GM19372 (cell line): ENCODE results near the gene PCGF2.
A peak's percentile ranks its signal among the peaks of the same experiment; 100 is the strongest.

ENCODE experiments used
- ATAC-seq: cut with Tn5 transposase; IDR thresholded peaks from one replicate; pipeline ENCODE4 v1.9.1; 2021; ENCODE audit warnings: mild to moderate bottlenecking, low read depth, moderate library complexity; ENCODE audit not compliant: unreplicated experiment

PCGF2 gene

DNA sequence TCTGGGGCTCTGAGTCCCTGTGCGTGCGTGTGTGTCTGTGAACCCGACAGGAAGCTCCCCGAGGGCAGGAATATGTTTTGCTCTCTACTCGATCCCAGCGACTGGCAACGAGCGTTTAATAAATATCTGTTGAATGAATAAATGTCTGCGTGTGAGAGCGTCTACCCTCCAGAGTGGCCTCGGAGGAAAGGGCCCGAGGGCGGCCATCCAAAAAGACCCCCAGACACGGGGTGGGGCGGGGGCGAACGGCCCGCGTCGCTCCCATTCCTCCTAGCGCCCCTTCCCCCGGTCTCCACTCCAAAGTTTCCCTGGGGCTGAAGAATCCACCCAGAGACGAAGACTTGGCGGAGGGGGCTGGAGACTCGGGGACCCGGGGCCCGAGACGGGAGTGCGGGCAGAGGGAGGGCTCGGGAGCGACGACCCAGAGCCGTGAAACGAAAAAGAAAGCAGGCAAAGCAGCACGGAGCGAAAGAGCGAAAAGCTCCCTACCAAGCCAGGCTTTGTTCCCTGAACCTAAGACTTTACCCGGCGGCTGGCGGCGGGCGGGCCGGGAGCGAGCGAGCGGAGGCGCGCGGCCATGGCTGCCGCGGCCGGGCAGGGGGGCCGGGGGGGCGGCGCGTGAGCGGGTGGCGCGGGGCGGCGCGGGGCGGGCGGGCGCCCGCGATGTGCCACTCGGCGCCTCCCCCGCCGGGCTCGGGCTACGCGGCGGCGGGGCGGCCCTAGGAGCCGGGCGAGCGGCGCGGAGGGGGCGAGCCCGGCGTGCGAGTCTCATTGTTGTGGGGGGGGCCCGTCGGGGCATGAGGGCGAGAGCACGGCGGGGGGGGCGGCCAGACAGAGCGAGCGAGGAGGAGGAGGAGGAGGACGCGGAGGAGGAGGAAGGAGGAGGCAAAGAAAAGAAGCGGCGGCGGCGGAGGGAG, 43.3 kb downstream of the PCGF2 start, which contains the start of gene MLLT6:
TSS of gene MLLT6 (plus strand) at position 668 of the 917 bp plus-strand sequence. CDS start 360 bp downstream, outside the sequence.
- no peak for ATAC-seq

GRCh38 chr17:38703742-38704605, 44.2 kb downstream of the PCGF2 start:
- ATAC-seq = no peak

- no peak for ATAC-seq
Observed at GRCh38 chr17:38702916-38703741, 45.0 kb downstream of the PCGF2 start.

DNA sequence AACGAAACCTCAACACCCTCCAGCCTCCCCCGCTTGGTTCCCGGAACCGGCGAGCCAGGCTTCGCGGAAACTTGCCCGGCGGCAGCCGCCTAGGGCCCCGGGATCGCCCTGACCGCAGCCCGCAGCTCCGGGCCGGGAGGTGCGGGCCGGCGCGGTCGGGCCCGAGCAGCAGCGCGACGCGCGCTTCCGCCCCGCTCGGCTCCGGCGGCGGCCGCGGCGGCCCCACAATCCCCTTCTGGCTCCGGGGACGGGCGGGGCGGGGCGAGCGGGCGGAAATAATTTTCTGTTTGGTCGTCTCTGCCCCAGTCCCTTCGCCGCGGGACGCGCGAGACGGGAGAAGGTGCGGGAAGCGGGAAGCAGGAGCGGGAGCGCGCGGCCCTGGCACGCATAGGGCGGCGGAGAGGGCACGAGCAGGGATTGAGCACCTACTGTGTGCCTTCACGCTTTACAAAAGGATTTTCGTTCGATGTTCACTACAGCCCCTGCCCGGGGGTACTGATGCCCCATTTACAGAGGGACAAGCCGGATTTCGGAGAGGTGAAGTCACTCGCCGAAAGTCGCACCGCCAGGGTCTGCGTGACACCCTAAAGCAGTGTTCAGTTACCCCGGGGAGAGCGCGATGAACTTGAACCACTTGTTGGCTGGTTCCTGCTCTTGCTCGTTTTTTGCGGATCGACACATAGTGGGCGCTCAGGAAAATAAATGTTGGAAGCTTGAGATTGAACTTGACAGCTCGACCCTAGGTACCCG, 45.8 kb downstream of the PCGF2 start:
- peak; percentile 30 for ATAC-seq

GRCh38 chr17:38701504-38702165, 46.5 kb downstream of the PCGF2 start:
- ATAC-seq = peak; percentile 26

GRCh38 chr17:38698760-38699159, 49.4 kb downstream of the PCGF2 start:
- ATAC-seq = no peak

DNA sequence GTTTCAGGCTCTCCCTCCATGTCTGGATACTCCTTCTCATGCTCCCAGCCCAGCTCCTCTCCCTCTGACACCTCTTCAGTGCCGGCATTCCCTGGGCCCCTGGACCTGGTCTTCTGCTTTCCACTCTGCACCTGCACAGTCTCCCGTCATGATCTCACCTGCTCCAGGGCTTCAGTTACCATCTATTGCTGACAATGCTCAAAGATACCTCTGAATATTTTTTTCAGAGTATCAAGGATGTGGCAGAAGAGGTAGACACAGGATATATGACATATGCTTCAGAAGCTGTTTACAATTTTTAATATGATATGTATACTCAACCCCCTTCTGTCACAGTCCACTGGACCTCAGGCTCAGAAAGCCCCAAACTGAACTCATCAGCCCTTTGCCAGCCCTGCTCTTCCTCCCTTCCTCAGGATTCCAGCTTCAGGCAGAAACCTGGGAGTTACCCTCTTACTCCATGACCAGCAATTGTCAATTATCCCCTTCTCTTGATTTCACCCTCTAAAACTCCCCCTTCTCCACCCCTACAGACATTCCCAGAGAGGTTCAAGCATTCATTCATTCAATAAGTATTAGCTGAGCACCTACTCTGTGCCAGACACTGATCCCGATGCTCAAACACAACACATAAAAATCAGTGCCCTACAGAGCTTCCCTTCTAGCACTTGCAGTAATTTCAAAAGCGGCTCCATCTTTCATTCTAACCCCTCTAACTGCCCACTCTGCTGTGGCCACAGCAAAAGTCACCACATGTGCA, 50.9 kb downstream of the PCGF2 start:
- no peak for ATAC-seq

DNA sequence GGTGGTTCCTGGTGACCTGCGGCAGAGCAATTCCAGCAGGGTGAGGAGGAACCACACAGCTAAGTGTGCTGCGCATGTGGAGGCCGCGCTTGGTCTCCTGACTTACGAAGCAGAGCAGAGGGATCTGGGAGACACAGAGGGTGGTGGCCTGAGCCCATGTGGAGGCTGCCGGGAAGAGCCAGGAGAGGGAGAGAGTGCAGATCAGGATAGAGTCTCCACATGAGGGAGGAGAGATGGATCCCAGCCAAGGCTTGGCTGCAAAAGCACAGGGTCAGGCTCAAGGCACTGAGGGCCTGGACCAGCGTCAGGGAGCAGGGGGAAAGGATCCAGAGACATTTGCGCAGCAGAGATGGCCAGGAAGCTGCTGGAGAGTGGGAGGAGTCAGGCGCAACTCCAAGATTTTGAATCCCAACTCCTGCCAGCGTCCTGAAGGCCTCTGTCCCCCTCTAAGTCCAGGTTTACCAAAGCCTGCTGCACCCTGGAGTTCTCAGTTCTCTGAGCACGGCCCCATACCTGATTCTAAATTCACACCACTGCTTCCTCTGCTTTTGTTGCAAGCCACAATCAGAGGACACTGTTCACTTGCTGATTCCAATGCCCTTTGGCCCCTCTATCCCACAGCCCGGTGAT, 54.3 kb downstream of the PCGF2 start:
- ATAC-seq = no peak

- ATAC-seq = no peak
Observed at GRCh38 chr17:38691154-38691553, 57.0 kb downstream of the PCGF2 start.

GRCh38 chr17:38690386-38690785, 57.8 kb downstream of the PCGF2 start:
- ATAC-seq = no peak

DNA sequence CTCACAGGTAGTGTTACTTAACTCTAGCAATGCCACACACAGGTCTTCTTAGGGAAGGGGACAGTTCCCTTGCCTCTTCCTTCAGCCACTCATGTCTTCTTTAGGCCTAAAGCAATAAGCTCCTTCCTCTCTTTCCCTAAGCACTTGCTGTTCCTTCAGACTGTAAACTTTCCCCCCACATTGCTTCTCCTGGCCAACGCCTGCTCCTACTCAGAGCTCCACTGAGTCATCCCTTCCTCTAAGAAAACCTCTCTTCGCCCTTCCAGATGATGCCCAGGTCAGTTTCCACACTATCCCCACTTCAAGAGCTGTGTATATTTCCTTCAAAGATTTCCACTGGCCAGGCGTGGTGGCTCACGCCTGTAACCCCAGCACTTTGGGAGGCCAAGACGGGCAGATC, 60.9 kb downstream of the PCGF2 start:
- no peak for ATAC-seq

GRCh38 chr17:38685491-38685890, 62.6 kb downstream of the PCGF2 start:
- ATAC-seq = no peak
